ENCODE results near the gene FBXL12.

FBXL12 gene, protein sequence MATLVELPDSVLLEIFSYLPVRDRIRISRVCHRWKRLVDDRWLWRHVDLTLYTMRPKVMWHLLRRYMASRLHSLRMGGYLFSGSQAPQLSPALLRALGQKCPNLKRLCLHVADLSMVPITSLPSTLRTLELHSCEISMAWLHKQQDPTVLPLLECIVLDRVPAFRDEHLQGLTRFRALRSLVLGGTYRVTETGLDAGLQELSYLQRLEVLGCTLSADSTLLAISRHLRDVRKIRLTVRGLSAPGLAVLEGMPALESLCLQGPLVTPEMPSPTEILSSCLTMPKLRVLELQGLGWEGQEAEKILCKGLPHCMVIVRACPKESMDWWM

DNA sequence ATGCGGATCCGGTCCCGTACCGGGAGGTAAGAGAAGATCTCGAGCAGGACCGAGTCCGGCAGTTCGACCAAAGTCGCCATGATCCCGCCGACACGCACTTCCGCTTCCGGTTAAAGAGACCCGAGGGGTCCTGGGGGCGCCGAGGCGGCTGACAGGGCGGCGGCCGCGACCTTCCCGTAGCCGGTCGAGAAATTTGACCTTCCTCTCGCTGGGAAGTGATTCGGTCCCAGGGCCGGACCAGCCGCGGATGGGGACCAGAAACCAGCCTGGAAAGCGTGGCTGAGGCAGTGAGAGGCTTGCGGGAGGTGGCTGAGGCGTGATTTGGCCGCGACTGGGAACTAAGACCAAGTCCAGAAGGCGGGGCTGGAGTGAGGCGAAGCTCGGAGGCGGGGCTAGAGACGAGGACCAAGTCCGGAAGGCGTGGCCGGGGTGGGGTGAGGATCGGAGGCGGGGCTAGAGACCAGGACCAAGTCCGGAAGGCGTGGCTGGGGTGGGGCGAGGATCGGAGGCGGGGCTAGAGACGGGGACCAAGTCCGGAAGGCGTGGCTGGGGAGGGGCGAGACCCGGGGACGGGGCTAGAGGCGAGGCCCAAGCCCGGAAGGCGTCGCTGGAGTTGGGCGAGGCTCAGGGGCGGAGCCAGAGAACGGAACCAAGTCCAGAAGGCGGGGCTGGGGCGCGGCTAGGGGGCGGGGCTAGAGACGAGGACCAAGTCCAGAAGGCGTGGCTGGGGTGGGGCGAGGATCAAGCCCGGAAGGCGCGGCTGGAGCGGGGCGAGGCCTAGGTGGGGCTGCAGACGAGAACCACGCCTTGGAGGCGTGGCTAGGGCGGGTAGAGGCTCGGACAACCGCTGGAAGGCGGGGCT, at the start of gene FBXL12:
TSS of gene FBXL12 (minus strand) at position 346 of the 862 bp plus-strand sequence. CDS start at position 80, 266 bp downstream.
- H3K4me1 ChIP-seq (ENCODE audit: insufficient read depth, low read length), result no peaks in the 10 kb centered on the region
- H3K9me3 ChIP-seq (ENCODE audit: control insufficient read depth, insufficient read depth, low read length), result no peaks in the 10 kb centered on the region
- no peaks in the 10 kb centered on the region for H3K36me3 ChIP-seq (ENCODE audit: insufficient read depth, low read length)
- peak within 1 kb of the TSS; percentile 74 for H3K9ac ChIP-seq (ENCODE audit: low read depth, low read length)

DNA sequence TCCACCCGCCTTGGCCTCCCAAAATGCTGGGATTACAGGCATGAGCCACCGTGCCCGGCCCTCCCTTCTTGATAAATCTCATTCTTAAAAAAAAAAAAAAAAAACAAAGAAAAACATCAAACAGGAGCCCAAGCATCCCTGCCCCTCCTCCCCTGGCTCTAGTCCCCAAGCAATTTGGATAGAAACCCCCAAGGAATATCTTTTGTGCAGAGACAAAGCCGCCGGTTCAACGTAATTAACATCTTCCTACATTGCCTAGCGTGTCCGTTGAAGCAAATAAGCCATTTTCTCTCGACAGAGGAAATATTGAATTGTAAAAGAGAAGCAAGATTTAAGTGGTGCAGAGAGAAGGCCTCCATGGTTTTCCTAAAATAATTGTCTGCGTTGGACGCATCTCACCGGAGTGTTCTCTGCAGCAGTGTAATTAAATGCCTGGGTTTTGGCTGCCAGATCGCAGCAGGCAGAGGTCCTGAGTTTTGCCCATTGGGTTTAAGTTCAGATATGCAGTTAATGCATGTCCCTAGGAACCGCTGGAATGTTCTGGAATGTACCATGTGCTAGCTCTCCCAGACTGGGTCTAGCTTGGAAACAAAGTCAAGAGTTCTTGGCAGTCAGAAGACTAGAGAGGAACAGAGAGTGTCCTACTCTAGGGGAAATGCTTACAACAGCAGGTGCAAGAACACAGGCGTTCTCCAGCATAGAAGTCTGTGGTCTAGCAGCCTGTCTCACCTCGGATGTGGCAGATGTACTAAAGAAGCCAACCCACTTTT, 47.0 kb upstream of the FBXL12 start:
- Histone ChIP-seq H3K9me3 (ENCODE audit: control insufficient read depth, insufficient read depth, low read length) (no peaks in the 10 kb centered on the region), H3K9ac (ENCODE audit: low read depth, low read length) (no peak overlapping the region), H3K4me1 (ENCODE audit: insufficient read depth, low read length) (peaks cover 5% of the 10 kb centered on the region), H3K36me3 (ENCODE audit: insufficient read depth, low read length) (no peaks in the 10 kb centered on the region)

DNA sequence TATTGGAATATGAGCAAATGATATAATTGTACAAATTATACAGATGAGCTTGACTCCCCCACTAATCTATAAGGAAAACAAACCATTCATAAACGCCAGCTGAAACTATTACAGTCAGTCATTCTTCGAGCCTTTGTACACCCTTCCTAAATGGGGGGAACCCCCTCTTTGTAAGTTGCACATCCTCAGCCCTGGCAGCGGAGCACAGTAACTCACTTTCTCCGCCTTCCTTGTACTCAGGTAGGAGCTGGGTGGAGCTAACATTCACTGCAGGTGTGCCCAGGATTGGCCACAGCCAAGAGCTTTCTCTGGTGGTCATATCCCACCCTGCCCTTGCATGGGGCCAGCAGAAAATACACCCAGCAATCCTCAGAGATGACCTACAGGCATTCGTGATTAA, 44.9 kb upstream of the FBXL12 start:
- H3K4me1 ChIP-seq (ENCODE audit: insufficient read depth, low read length), result peaks cover 5% of the 10 kb centered on the region
- no peak overlapping the region for H3K9ac ChIP-seq (ENCODE audit: low read depth, low read length)
- no peaks in the 10 kb centered on the region for H3K36me3 ChIP-seq (ENCODE audit: insufficient read depth, low read length)
- no peaks in the 10 kb centered on the region for H3K9me3 ChIP-seq (ENCODE audit: control insufficient read depth, insufficient read depth, low read length)

DNA sequence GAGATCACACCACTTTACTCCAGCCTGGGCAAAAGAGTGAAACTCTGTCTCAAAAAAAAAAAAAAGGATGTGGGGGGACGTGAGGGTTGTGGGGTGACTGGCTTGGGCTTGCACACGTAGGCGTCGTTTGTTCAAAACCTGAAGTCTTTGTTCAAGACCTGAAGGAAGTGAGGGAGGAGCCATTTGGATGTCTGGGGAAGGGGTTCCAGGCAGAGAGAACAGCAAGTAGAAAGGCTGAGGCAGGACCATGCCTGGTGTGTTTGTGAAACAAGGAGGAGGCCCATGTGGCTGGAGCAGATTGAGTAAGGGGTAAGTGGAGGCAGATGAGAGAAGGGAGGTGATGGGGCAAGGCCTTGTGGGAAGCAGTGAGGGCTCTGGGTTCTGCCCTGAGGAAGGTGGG, 44.1 kb upstream of the FBXL12 start:
- no peaks in the 10 kb centered on the region for H3K9me3 ChIP-seq (ENCODE audit: control insufficient read depth, insufficient read depth, low read length)
- H3K4me1 ChIP-seq (ENCODE audit: insufficient read depth, low read length), result peaks cover 9% of the 10 kb centered on the region
- no peak overlapping the region for H3K9ac ChIP-seq (ENCODE audit: low read depth, low read length)
- no peaks in the 10 kb centered on the region for H3K36me3 ChIP-seq (ENCODE audit: insufficient read depth, low read length)

DNA sequence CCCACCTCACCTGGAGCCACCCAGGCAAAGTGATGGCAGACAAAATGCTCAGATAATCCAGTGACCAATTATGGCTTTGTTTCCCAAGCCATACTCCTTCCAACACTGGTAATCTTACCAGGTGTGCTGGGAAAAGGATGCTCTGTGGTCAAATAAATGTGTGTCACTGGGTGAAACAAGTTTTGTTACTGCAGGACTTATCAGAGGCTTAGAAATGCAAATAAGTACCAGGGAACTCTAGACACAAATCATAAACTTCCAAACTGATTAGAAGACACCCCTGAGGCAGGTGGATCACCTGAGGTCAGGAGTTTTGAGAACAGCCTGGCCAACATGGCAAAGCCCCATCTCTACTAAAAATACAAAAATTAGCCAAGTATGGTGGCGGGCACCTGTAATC, 42.6 kb upstream of the FBXL12 start:
- H3K9ac ChIP-seq (ENCODE audit: low read depth, low read length), result no peak overlapping the region

DNA sequence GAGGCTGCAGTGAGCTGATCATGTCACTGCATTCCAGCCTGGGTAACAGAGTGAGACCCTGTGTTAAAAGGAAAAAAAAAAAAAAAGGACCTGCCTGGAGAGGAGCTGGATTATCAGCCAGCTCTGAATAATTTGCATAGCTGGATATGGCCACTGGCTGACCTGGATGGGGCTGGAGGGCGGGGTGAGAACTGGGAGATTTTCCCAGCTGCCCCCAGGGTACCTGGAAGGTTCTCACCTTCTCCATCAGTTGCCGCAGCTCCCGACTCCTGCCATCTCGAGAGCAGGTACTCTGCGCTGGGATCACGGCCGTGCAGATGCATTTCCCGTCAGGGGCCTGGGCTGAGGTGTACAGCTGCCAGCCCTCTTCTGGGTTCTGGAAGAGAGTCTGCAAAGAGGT, 41.5 kb upstream of the FBXL12 start:
- peaks cover 4% of the 10 kb centered on the region; the same call in 1 of the 2 replicates for H3K4me1 ChIP-seq (ENCODE audit: insufficient read depth, low read length)
- H3K36me3 ChIP-seq (ENCODE audit: insufficient read depth, low read length), result no peaks in the 10 kb centered on the region; the same call in 1 of the 2 replicates
- no peaks in the 10 kb centered on the region for H3K9me3 ChIP-seq (ENCODE audit: control insufficient read depth, insufficient read depth, low read length)
- no peak overlapping the region for H3K9ac ChIP-seq (ENCODE audit: low read depth, low read length)

More for the DNA sequence above, 42.6 kb upstream of the FBXL12 start:
- Histone ChIP-seq H3K4me1 (ENCODE audit: insufficient read depth, low read length) (peaks cover 9% of the 10 kb centered on the region), H3K36me3 (ENCODE audit: insufficient read depth, low read length) (no peaks in the 10 kb centered on the region; the same call in 1 of the 2 replicates), H3K9me3 (ENCODE audit: control insufficient read depth, insufficient read depth, low read length) (no peaks in the 10 kb centered on the region)

DNA sequence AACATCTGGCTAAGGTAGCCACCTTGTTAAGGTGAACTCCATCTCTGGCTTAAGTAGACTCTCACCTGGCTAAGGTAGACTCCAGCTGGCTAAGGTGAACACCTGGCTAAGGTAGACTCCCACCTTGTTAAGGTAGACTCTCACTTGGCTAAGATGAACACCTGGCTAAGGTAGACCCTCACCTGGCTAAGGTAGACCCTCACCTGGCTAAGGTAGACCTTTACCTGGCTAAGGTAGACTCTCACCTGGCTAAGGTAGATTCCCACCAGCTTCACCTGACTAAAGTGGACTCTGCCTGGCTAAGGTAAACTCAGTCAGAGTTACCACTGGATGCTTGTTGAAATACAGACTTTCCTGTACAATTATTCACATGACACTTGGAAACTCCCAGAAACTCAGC, 39.9 kb upstream of the FBXL12 start:
- peaks cover 4% of the 10 kb centered on the region; the same call in 1 of the 2 replicates for H3K4me1 ChIP-seq (ENCODE audit: insufficient read depth, low read length)
- no peaks in the 10 kb centered on the region; the same call in 1 of the 2 replicates for H3K36me3 ChIP-seq (ENCODE audit: insufficient read depth, low read length)
- no peak overlapping the region for H3K9ac ChIP-seq (ENCODE audit: low read depth, low read length)
- no peaks in the 10 kb centered on the region for H3K9me3 ChIP-seq (ENCODE audit: control insufficient read depth, insufficient read depth, low read length)

DNA sequence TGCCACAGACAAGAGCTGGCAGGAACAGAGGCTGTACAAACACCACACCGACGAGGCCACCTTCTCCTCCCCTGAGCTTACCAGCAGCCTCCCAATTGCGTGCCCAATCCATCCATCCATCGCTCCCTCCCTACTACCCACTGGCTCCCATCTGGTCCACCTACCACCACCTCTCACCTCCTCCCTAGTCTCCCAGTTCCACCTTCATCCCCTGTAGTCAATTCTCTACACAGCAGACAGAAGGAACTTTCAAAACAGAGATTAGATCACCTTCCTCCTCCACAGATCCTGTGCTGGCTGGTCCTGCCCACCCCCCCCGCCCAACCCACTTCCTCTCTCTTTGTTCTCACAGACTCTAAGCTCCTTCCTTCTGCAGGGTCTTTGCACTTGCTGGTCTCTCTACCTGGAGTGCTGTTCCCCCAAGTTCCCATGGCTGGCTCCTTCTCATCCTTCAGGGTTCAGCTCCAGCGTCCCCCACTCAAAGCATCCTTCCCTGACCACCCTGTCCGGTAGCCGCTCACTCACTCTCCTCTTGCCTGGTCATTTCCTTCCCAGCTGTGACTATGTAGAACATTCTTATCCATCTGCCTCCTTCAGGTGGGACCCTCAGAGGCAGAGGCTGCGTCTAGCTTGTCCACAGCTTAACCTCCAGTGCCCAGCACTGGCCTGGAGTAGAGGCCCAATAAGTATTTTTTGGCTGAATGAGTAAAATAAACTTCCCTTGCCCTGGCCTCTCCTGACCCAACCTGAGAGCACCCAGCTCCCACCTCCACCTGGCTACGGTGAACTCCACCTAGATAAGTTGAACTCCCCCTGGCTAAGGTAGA, 39.3 kb upstream of the FBXL12 start:
- H3K9me3 ChIP-seq (ENCODE audit: control insufficient read depth, insufficient read depth, low read length), result no peaks in the 10 kb centered on the region
- H3K9ac ChIP-seq (ENCODE audit: low read depth, low read length), result no peak overlapping the region
- peaks cover 4% of the 10 kb centered on the region; the same call in 1 of the 2 replicates for H3K4me1 ChIP-seq (ENCODE audit: insufficient read depth, low read length)
- H3K36me3 ChIP-seq (ENCODE audit: insufficient read depth, low read length), result no peaks in the 10 kb centered on the region; the same call in 1 of the 2 replicates

DNA sequence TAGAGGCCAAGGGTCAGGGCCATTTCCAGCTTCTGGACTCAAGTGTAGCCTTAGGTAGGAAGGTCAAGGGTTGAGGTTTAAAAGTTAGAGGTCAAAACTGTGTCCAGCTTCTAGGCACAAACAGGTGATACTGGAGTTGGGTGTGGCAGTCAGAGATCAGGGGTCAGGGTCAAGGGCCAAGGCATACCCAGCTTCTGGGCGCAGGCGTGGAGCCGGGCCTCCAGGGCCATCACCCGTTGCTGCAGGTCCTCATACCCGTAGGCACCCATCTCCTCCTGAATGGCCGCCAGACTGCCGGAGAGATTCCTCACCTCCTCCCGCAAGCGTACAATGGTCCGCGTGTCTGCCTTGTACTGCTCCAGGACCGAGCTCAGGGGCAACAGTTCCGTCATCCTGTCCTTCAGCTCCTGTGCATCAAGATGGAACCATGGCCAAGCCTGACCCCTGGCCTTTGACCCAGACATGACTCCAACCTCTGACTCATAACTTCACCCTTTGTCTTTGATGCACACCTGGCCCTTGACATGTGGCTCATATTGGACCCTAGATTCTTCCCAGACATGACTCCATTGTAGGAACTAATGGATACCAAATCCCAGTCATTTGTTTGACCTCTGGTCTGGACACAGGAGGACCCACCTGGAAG, 38.3 kb upstream of the FBXL12 start:
- Histone ChIP-seq H3K9ac (ENCODE audit: low read depth, low read length) (no peak overlapping the region), H3K4me1 (ENCODE audit: insufficient read depth, low read length) (peaks cover 4% of the 10 kb centered on the region; the same call in 1 of the 2 replicates), H3K9me3 (ENCODE audit: control insufficient read depth, insufficient read depth, low read length) (no peaks in the 10 kb centered on the region), H3K36me3 (ENCODE audit: insufficient read depth, low read length) (no peaks in the 10 kb centered on the region; the same call in 1 of the 2 replicates)

DNA sequence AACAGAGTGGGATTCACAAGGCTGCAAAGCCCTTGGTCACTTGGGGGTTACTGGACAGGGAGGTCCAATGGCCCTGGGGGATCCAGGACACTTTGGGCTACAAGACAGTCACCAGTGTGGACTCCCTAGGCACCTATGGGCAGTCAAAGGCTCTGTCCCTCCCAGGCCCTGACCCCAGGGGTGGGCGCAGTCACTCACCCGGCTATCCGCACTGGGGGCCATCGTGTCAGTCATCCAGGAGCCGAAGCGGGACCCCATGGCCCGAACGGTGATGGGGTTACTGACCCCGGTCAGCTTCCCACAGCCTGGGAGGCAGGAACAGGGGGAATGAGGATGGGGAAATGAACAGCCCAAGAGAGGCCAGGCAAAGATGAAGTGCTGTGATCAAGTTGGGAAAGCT, 37.7 kb upstream of the FBXL12 start:
- no peak overlapping the region for H3K9ac ChIP-seq (ENCODE audit: low read depth, low read length)
- H3K9me3 ChIP-seq (ENCODE audit: control insufficient read depth, insufficient read depth, low read length), result no peaks in the 10 kb centered on the region
- H3K4me1 ChIP-seq (ENCODE audit: insufficient read depth, low read length), result peaks cover 4% of the 10 kb centered on the region; the same call in 1 of the 2 replicates
- no peaks in the 10 kb centered on the region; the same call in none of the 2 replicates for H3K36me3 ChIP-seq (ENCODE audit: insufficient read depth, low read length)

DNA sequence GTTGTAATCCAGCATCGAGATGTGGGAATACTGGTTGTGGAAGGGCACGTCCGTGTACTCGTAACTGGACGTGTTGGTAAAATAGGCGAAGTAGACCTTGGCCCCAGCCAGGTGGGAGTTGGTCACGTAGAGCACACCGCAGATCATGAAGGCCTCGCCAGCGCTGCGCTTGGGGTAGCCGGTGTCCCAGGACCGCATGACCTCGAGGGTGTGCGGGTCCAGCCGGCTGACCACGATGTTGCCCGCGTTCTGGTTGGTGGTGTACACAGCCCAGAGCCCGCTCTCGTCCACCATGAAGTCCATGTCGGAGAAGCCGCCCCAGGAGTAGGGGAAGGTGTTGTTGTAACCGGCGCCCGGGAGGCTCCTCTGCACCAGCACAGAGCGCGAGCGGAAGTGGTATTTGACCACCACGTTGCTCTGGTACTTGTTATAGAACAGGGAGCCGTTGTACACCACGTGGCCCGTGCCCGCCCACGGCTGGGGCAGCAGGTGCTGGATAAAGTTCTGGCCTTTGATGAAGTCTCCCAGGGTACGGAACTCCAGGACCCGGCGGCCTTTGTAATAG, 35.5 kb upstream of the FBXL12 start:
- Histone ChIP-seq H3K9ac (ENCODE audit: low read depth, low read length) (no peak overlapping the region), H3K9me3 (ENCODE audit: control insufficient read depth, insufficient read depth, low read length) (no peaks in the 10 kb centered on the region), H3K36me3 (ENCODE audit: insufficient read depth, low read length) (no peaks in the 10 kb centered on the region; the same call in none of the 2 replicates), H3K4me1 (ENCODE audit: insufficient read depth, low read length) (peaks cover 9% of the 10 kb centered on the region; the same call in 1 of the 2 replicates)

DNA sequence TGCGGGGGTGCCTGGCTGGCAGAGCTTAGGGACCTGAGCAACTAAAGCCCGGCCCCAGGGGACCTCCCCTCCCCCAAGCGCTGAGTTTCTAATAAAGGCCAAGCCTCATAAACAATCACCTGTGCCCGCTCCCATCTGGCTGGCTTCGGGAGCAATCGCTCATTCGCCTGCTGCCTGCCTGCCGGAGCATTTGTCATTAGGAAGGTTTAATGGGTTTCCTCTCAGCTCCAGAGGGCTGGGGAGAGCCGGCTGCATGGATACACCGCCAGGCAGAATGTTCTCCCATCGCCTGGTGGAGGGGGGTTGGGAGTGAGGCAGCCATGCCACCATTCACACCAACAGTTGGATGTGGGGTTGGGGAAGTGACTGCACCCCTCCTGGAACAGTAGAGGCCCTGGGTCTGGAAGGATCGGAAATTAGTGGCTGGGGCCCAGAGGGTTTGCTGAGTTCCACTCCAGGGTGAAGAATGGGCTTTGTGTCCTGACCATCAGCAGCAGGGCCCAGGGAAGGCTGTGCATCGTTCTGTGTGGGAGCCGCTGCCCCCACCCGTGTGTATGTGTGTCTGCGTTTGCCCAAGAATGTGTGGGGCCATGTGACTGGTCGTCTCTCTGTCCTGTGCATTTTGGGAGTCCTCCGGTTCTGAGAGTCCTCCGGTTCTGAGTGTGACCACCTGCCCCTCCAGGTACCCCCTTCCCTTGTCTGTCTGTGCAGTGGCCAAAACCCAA, 31.5 kb upstream of the FBXL12 start:
- no peak overlapping the region for H3K9ac ChIP-seq (ENCODE audit: low read depth, low read length)
- no peaks in the 10 kb centered on the region; the same call in 1 of the 2 replicates for H3K36me3 ChIP-seq (ENCODE audit: insufficient read depth, low read length)
- H3K4me1 ChIP-seq (ENCODE audit: insufficient read depth, low read length), result peaks cover 9% of the 10 kb centered on the region; the same call in 1 of the 2 replicates
- no peaks in the 10 kb centered on the region for H3K9me3 ChIP-seq (ENCODE audit: control insufficient read depth, insufficient read depth, low read length)
